Endothelial cell (in vitro differentiated cells): Measurements from ENCODE around the gene ARID3A. TPM values are rescaled to one million over a fixed set of nuclear protein-coding genes. Genes with fewer than 3 reads are reported as not detected.

Source experiments
- DNase-seq: peaks from one replicate; pipeline ENCODE4 v3.0.0; 2021; ENCODE audit warnings: low spot score
- H3K27ac Mint-ChIP-seq: one replicate; pipeline ENCODE4 v1.8.0; 2021; ENCODE audit warnings: mixed read lengths, inconsistent platforms; ENCODE audit not compliant: unreplicated experiment
- H3K27me3 Mint-ChIP-seq: one replicate; pipeline ENCODE4 v1.8.0; 2021; ENCODE audit warnings: mild to moderate bottlenecking, moderate library complexity, mixed read lengths, inconsistent platforms; ENCODE audit not compliant: unreplicated experiment
- H3K36me3 Mint-ChIP-seq: one replicate; pipeline ENCODE4 v1.8.0; 2021; ENCODE audit warnings: mild to moderate bottlenecking, low read depth, mixed read lengths, inconsistent platforms; ENCODE audit not compliant: unreplicated experiment
- H3K4me1 Mint-ChIP-seq: one replicate; pipeline ENCODE4 v1.8.0; 2021; ENCODE audit warnings: mild to moderate bottlenecking, mixed read lengths, inconsistent platforms; ENCODE audit not compliant: unreplicated experiment
- H3K4me3 Mint-ChIP-seq: one replicate; pipeline ENCODE4 v1.8.0; 2021; ENCODE audit warnings: mild to moderate bottlenecking, mixed read lengths, inconsistent platforms; ENCODE audit not compliant: unreplicated experiment
- H3K9me3 Mint-ChIP-seq: one replicate; pipeline ENCODE4 v1.8.0; 2021; ENCODE audit warnings: mixed read lengths, inconsistent platforms; ENCODE audit not compliant: unreplicated experiment
- total RNA-seq: library from RNA; stranded (reverse); fragmentation: NEBNext Ultra II Directional; extraction: Animal tissue kit (Norgen Biotek cat#: 25700); gene quantifications from one replicate; pipeline ENCODE4 v1.2.1, GENCODE V29; 2021; ENCODE audit not compliant: unreplicated experiment
- TF ChIP-seq, protein P1 (sequence below): fragments of 200-600 bp; sonication (generic); IDR thresholded peaks from one replicate; pipeline ENCODE4 v1.5.0; 2021; ENCODE audit warnings: antibody characterized with exemption; ENCODE audit not compliant: unreplicated experiment

ARID3A gene
- total RNA-seq, 1 donor from 2014 or later: 108 TPM

- Mint-ChIP-seq H3K27me3 (peaks cover 4% of the 10 kb centered on the region), H3K4me1 (peaks cover 12% of the 10 kb centered on the region), H3K27ac (no peak overlapping the region), H3K9me3 (no peaks in the 10 kb centered on the region), H3K36me3 (no peaks in the 10 kb centered on the region), H3K4me3 (no peak overlapping the region)
- no peak for DNase-seq
- TF ChIP-seq, protein P1, sequence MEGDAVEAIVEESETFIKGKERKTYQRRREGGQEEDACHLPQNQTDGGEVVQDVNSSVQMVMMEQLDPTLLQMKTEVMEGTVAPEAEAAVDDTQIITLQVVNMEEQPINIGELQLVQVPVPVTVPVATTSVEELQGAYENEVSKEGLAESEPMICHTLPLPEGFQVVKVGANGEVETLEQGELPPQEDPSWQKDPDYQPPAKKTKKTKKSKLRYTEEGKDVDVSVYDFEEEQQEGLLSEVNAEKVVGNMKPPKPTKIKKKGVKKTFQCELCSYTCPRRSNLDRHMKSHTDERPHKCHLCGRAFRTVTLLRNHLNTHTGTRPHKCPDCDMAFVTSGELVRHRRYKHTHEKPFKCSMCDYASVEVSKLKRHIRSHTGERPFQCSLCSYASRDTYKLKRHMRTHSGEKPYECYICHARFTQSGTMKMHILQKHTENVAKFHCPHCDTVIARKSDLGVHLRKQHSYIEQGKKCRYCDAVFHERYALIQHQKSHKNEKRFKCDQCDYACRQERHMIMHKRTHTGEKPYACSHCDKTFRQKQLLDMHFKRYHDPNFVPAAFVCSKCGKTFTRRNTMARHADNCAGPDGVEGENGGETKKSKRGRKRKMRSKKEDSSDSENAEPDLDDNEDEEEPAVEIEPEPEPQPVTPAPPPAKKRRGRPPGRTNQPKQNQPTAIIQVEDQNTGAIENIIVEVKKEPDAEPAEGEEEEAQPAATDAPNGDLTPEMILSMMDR: no peak
These were observed 88.6 kb downstream of the ARID3A start for GRCh38 chr19:1014161-1015060.

- peaks cover 4% of the 10 kb centered on the region for H3K27me3 Mint-ChIP-seq
- TF ChIP-seq, protein P1: no peak
- no peak overlapping the region for H3K4me3 Mint-ChIP-seq
- H3K36me3 Mint-ChIP-seq: no peaks in the 10 kb centered on the region
- H3K9me3 Mint-ChIP-seq: no peaks in the 10 kb centered on the region
- no peak for DNase-seq
- H3K27ac Mint-ChIP-seq: no peak overlapping the region
- peaks cover 12% of the 10 kb centered on the region for H3K4me1 Mint-ChIP-seq
These were observed 89.4 kb downstream of the ARID3A start for GRCh38 chr19:1015061-1015781.

GRCh38 chr19:1015782-1016646 is 90.2 kb downstream of the ARID3A start:
- peaks cover 12% of the 10 kb centered on the region for H3K4me1 Mint-ChIP-seq
- no peak for DNase-seq
- H3K27ac Mint-ChIP-seq: no peak overlapping the region
- no peak overlapping the region for H3K4me3 Mint-ChIP-seq
- peaks cover 4% of the 10 kb centered on the region for H3K27me3 Mint-ChIP-seq
- H3K36me3 Mint-ChIP-seq: no peaks in the 10 kb centered on the region
- no peaks in the 10 kb centered on the region for H3K9me3 Mint-ChIP-seq
- TF ChIP-seq, protein P1: no peak

GRCh38 chr19:1016647-1017114 is 90.8 kb downstream of the ARID3A start:
- H3K36me3 Mint-ChIP-seq: peaks cover 2% of the 10 kb centered on the region
- H3K4me1 Mint-ChIP-seq: peaks cover 19% of the 10 kb centered on the region
- H3K27me3 Mint-ChIP-seq: peaks cover 6% of the 10 kb centered on the region
- peak overlapping the region; percentile 57 for H3K27ac Mint-ChIP-seq
- H3K9me3 Mint-ChIP-seq: no peaks in the 10 kb centered on the region
- H3K4me3 Mint-ChIP-seq: no peak overlapping the region
- no peak for DNase-seq
- TF ChIP-seq, protein P1: no peak
